Fibroblast of skin of left quadriceps (primary cell): ENCODE data around the gene ZNF598.

Experiments
- DNase-seq, 2 experiments: peaks; one replicate each; pipeline ENCODE4 v3.0.0-alpha.2; 2013; ENCODE audit warnings: low read depth in 2 of 2

Gene ZNF598

DNA sequence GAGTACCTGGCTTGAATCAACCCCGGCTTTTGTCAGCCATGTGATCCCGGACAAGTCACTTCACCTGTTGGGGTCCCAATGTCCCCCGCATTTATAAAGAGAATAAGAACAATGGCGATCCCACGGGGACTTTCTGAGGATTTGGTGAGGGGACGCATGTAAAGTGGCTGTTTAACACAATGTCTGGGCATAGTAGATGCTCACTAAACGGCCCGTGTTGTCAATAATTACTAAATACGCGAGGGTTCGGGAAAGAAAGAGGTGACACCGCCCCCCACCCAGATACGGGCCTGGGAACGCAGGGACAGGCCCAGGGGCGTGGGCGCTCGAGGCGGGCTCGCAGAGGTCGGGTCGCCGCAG, 18.1 kb downstream of the ZNF598 start:
- DNase-seq: no peak

DNA sequence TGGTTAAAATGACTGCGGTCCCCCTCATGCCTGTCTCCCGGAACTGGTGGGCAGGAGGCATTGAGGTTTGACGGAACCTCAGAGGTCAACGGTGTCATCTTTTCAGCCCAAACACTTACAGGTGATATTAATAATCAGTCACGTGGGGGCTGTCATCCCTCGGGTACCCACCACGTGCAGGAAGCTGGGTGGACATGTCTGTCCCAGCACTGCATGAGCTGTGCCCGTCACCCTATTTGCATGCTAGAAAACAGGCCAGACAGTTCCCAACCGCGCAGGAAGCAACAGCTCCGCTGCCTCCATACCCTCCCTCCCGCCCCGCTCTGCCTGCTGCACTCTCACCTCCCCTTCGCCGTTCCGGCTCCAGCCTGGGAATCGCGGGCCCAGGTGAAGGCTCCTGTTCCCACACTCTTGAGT, 18.5 kb downstream of the ZNF598 start:
- no peak for DNase-seq

DNA sequence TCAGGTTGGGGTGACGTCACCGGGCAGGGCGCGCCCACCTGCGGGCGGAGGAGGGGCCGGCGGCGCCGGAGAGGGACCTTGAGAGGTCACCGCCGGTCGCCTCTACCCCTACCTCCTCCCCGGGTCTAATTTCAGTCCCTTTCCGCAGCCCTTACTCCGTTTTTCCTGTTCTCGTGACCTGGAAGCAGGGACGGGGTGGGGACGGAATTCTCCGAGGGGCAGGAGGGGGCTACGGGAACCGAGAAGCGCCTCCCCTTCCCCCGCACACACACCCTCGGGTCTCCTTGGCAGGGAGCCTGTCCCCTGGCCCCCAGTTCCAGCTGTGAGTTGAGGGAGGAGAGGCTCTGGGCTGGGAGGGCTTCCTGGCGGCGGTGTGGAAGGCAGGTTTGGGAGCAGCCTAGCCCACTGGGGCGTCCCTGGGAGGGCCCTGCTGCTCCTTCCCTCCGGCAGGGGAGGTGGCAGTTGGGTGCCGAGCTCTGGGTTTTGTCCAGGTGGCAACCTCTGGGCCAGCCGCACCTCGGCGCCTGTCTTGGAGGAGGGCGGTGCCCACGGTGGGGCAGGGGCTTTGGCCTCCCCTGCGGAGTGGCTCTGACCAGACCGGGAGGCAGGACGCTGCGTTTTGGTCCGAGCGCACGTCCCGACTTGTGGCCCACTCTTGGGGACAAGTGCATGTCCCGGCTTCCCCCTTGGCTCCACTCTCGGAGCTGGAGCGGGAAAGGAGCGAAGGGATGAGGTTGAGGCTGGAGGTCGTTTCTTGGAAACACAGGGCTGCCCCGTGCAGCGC, 19.1 kb downstream of the ZNF598 start:
- DNase-seq: no peak

DNA sequence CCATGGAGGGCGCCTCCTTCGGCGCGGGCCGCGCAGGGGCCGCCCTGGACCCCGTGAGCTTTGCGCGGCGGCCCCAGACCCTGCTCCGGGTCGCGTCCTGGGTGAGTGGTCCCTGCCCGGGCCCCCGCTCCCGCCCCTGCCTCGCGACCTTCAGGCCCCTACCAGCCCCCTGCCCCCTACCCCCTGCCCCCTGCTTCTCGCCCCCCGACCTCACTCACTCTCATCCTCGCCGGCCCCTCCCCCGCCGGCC, 19.6 kb downstream of the ZNF598 start:
- no peak for DNase-seq

DNA sequence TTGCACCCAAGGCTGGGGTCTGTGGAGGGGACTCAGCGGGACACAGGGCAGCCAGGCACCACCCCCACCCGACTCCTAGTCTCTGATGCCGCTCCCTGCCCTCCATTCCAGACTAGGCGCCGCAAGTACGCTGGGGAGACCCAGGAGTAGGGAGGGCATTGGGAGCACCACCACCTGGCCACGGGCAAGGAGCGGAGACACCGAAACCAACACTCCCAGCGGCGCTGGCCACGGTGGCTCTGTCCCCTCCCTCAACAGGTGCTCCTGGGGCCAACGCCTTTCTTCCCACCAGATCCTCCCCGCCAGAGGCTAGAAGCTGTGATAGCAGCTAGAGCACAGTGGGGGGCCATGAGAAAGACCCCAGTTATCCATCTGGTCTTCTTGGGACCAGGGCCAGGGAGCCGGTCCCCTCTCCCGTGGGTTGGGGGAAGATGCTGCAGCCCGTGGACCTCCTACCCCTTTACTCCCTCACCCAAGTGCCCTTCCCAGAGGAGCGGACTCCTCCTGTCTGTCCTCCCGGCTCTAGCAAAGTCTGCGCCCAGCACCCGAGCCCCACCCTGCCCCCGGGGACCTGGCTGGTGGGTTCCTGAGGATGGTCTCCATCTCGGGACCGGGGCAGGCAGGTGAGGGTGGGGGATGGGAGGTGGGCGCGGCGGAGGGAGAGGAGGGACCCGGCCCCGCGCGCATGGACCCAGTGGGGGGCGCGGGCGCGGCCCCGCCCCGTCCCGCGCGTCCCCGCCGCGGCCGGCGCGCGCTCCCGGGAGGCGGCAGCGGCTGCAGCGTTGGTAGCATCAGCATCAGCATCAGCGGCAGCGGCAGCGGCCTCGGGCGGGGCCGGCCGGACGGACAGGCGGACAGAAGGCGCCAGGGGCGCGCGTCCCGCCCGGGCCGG, 20.2 kb downstream of the ZNF598 start, which contains the start of gene SYNGR3:
TSS of gene SYNGR3 (plus strand) at position 762 of the 892 bp plus-strand sequence. CDS start 133 bp downstream, outside the sequence.
- no peak for DNase-seq

DNA sequence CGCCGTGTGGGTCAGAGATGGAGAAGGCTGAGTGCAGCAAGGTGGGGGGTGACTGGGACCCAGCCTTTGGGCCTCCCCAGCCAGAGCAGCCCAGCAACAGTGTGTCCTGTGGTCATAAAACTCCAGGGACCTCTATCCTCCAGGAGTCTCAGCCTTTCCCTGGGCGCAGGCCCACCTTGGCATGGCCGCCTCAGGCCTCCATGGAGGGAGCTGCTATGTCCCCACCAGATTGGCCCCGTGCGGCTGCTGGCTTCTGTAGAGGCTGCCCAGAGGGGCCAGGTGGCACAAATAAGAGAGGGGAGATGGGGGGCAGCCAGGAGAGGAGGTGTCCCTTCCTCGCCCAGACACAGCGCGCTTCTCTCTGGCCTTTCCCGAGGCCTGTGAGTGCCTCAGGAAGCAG, 22.4 kb downstream of the ZNF598 start:
- DNase-seq: no peak

DNA sequence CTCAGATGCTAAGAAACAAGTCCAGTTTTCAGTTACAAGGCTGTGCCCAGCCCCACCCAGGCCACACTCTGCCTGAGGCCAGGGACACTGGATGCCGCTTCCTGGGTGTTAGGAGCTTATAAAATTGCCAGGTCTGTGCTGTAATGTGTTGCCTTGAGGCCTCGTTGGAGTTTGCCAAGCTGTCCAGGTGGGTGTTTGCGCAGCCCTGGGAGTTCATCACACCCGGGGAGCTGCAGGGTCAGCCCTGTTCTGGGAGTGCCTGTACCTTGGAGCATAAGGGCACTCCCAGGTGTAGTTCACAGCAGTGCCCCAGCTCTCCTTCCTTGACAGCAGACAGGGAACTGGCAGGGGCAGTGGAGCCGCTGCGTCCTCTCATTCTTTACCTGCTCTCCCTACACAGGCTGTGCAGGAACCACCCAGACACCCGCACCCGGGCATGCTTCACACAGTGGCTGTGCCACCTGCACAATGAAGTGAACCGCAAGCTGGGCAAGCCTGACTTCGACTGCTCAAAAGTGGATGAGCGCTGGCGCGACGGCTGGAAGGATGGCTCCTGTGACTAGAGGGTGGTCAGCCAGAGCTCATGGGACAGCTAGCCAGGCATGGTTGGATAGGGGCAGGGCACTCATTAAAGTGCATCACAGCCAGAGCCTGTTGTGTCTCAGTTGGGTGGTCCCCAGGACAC, 24.0 kb downstream of the ZNF598 start:
- no peak for DNase-seq

DNA sequence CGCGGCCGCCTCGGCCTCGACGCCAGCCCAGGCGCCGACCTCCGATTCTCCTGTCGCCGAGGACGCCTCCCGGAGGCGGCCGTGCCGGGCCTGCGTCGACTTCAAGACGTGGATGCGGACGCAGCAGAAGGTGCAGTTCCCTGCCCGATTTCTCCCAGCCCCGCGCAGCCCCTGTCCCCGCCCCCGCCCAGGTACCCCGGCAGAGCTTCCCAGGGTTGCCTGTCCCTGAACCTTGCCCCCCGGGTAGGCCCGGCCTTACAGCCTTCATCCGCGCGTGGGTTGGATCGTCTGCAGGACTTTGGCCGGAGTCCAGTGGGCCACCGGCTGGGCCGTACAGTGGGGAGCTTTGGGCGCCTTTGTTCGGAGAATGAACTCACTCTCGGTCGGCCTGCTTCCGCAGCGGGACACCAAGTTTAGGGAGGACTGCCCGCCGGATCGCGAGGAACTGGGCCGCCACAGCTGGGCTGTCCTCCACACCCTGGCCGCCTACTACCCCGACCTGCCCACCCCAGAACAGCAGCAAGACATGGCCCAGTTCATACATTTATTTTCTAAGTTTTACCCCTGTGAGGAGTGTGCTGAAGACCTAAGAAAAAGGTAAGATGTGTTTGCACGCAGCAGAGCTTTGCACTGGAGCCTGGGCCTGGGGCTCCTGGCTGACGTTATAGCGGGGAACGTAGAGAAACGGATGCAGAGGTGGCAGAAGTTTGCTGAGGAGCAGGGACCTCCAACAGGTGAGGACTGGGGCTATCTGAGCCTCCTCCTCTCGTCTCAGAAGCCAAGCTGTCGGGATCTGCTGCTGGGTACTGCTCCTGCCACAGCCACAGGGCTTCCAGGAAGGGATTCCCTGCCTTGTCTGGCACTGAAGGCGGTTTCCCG, 25.0 kb downstream of the ZNF598 start:
- no peak for DNase-seq

DNA sequence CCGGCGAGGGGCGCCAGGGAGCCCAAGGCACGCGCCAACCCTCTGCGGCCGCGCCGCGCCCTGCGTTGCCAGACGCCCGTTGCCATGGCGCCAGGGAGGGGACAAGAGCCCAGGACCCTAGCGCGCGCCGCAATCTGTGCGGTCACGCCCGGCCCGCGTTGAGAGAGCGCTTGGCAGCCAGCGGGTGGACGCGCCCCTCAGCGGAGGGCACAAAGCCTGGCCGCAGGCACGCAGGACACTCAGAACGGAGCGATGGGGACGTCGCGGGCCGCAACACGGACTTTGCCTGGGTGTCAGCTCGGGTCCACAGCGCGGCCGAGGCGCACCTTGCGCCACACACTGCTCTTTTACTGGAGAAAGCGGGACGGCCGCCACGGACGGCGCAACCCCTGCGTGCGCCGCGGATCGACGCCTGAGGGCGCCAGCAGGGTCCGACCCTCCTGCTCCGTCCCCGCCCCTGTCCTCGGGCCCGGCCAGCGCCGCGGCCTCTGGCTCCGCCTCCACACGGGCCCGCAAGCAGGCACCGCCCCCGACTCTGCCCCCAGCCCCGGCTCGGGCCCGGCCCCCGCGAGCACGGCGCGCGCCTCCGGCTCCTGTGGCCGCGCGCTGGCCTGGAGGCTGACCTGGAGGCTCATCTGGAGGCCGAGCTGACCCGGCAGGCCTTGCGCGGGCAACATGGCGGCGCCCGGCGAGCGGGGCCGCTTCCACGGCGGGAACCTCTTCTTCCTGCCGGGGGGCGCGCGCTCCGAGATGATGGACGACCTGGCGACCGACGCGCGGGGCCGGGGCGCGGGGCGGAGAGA, 25.9 kb downstream of the ZNF598 start, which contains the start of gene GFER:
TSS of gene GFER (plus strand) at position 650 of the 803 bp plus-strand sequence. CDS start at position 676, 26 bp downstream.
- peak; percentile 73 for DNase-seq

DNA sequence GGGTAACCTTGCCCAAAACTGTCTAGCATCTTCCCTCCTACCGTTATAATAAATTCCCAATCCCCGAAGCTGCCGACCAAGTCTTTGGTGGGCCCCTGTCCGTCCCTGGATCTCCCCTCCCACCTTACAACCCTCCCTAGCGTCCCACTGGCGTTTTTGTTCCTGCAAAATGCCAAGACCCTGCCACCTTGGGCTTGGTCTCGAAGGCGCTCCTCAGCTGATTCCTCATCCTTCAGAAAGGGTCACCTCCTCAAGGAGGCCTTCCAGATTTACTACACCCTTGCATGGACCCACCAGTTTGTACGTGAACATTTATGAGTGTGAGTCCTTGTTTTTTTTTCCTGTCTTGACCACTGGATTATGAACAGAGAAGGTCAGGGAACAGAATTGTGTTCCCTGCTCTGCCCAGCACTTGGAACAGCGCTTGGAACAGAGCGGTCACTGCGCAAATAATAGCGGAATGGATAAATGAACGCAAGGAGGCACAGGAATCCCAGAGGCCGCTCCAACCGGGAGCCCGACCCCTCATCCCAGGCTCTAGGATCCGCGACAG, 26.6 kb downstream of the ZNF598 start:
- no peak for DNase-seq

DNA sequence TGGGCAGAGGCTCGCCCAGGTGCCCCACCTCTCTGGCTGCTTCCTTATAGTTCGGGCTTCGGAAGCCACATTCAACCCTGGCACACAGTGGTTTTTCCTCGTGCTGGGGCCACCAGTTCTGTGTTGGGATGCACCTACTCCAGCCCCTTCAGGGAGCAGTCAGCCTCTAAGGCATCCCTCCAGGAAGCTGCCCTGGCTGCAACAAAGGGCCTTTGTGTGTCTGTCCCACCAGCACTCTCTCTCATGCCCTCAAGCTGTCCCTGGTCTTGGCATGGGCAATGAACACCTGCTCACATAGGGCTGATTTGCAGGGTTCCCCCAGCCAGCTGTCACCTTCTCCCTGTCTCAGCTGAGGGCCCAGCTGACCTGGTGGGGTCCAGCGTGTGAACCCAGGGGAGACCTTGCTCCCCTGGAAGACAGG, 27.6 kb downstream of the ZNF598 start:
- DNase-seq: no peak

DNA sequence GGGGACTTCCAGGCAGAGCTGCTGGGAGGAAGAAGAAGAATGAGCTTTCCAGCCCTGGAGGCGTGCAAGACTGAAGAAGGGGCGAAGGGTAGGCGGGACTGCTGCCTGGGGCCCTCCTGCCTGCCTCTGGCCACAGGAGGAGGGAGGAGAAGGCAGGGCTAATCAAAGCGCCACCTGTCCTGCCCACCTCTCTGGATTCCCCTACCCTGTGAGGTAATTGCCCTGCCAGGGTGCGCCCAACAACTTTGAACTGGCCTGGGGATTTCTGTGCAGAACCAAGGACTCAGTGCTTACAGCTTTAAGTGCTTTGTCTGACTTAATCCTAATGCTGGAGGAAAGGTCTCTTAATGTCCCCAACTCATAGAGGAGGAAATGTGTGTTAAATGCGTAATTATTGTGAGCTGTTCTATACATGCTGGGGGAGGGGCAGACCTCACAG, 28.2 kb downstream of the ZNF598 start, which contains the start of gene NOXO1:
TSS of gene NOXO1 (minus strand) at position 72 of the 439 bp plus-strand sequence. CDS start 290 bp downstream, outside the sequence.
- DNase-seq: no peak

DNA sequence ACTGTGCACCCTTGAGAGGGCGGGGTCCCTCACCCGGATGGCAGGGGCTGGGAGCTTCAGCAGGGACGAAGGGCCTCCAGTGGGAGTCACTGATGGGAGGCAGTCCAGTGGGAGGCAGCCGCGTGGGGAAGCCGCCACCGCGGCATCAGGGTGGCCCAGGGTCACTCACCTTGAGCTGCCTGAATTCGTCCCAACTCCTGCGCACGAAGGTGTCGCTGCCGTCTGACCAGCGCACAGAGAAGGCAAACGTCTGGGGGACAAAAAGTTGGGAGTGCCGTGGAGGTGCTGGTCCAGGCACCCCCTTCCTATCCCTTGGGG, 28.9 kb downstream of the ZNF598 start:
- no peak for DNase-seq

DNA sequence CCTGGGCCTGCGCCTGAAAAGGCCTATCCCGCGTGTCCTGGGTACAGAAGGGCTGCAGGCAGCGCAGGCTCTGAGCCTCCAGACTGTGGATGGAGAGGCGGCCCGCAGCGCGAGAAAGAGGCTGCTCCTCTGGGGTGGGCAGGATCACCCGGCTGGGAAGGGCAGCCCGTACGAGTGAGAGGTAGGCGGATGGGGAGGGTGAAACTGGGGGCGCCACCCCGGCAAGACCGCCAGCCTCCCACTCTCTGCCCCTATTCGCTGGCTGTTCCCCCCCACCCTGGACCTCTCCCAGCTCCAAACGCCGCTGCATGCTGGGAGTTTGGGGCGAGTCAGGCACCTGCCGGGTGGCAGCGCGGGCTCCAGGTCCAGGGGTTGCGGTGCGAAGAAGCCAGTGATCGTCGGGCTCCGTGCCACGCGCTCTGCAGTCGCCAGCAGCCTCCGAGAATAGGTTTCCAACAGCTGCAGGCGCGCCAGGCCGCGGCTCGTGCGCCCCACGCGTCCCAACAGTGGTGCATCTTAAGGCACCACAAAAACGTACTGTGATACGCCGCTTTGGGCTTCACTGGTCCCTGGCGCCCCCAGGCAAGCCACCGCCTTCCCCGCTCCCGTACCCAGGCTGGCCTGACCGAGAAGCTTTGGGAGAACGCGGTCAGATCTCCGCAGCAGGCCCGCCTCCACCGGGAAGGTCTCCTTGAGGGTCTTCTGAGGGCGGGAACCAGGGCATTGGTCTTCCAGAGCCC, 29.4 kb downstream of the ZNF598 start:
- DNase-seq: no peak

DNA sequence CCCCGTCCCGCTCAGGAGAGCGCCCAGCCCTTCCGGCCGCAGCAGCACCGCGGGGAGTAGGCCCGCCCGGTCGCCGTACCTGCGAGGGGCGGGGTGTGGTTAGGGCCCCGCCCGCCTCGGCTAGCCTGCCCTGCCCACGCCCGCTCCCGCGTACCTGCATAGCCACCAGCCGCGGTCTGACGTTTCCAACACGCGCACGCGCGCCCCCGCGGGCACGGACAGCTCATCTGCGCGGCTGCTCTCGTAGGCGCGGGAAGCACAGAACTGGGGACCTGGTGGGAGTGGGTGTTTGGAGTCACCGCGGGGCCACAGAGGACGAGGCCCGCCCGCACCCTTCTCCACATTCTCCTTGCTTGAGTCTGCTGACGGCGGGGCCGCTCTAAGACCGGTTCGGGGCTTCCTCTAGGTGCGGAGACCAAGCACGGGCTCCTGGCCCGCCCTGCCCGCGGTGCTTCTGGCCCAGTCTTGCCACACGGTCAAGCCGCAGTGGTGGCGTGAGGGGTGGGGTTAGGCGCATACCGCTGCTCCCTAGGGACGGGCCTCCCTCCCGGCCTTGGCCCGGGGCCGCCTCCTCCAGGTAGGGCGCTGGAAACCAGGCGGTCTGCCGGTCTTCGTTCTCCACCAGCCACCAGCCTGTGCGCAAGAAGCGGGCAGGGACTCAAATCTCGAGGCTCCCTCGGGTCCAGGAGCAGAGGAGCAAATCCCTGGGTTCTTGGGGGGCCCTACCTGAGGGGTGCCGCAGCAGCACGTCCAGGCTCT, 30.2 kb downstream of the ZNF598 start:
- DNase-seq: no peak

DNA sequence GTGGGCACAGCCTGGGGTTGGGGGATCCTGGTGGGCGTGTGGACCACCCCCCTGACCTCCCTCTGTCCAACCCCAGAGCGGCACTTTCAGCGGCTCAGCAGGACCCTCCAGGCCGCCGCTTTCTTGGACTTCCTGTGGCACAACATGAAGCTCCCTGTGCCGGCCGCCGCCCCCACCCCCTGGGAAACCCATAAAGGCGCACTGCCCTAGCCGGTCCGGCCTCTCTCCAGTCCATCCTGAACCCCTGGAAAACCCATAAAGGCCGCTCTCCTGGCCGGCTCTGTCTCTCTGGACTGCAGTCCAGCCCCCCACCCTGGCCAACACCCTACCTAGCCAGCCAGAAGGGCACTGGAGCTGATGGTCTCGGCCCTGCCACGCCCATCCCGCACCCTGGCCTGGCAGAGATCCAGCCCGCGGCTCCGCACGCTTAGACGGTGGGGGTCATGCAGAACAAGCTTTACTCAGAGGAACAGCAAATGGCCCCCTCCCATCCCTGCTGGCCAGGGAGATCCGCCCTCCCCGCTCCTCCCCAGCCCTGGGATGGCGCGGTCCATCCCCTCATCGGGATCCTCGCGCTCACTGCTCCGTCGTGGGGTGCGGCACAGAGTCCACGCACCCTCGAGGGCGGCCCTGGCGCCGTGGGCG, 31.0 kb downstream of the ZNF598 start:
- DNase-seq: no peak

DNA sequence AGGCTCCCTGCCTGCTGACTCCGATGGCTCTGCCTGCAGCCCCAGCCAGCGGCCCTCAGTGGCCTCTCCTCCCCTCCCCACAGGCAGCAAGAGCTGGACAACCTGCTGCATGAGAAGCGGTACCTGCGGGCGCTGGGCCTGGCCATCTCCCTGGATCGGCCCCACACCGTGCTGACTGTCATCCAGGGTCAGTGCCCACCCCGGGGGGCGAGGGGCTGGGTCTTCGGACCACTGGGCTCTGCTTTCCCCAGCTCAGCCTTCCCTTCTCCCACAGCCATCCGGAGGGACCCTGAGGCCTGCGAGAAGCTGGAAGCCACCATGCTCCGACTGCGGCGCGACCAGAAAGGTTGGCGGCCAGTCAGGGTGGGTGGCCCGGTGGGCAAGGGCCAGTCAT, 31.7 kb downstream of the ZNF598 start:
- DNase-seq: no peak
